Airway epithelial cell (primary cell): ENCODE results near the gene SYNRG. TPM values are rescaled to one million over a fixed set of nuclear protein-coding genes. Genes with fewer than 3 reads are reported as not detected.

Experiments used
- total RNA-seq: library from RNA; depleted of rRNA; stranded (reverse); fragments of >200 nt; gene quantifications from 2 replicates; pipeline ENCODE4 v1.2.3, GENCODE V29; 2015

Gene SYNRG, protein sequence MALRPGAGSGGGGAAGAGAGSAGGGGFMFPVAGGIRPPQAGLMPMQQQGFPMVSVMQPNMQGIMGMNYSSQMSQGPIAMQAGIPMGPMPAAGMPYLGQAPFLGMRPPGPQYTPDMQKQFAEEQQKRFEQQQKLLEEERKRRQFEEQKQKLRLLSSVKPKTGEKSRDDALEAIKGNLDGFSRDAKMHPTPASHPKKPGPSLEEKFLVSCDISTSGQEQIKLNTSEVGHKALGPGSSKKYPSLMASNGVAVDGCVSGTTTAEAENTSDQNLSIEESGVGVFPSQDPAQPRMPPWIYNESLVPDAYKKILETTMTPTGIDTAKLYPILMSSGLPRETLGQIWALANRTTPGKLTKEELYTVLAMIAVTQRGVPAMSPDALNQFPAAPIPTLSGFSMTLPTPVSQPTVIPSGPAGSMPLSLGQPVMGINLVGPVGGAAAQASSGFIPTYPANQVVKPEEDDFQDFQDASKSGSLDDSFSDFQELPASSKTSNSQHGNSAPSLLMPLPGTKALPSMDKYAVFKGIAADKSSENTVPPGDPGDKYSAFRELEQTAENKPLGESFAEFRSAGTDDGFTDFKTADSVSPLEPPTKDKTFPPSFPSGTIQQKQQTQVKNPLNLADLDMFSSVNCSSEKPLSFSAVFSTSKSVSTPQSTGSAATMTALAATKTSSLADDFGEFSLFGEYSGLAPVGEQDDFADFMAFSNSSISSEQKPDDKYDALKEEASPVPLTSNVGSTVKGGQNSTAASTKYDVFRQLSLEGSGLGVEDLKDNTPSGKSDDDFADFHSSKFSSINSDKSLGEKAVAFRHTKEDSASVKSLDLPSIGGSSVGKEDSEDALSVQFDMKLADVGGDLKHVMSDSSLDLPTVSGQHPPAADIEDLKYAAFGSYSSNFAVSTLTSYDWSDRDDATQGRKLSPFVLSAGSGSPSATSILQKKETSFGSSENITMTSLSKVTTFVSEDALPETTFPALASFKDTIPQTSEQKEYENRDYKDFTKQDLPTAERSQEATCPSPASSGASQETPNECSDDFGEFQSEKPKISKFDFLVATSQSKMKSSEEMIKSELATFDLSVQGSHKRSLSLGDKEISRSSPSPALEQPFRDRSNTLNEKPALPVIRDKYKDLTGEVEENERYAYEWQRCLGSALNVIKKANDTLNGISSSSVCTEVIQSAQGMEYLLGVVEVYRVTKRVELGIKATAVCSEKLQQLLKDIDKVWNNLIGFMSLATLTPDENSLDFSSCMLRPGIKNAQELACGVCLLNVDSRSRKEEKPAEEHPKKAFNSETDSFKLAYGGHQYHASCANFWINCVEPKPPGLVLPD (N-terminal part only)
- total RNA-seq = 7.7 and 8.8 TPM in 2 replicates

DNA sequence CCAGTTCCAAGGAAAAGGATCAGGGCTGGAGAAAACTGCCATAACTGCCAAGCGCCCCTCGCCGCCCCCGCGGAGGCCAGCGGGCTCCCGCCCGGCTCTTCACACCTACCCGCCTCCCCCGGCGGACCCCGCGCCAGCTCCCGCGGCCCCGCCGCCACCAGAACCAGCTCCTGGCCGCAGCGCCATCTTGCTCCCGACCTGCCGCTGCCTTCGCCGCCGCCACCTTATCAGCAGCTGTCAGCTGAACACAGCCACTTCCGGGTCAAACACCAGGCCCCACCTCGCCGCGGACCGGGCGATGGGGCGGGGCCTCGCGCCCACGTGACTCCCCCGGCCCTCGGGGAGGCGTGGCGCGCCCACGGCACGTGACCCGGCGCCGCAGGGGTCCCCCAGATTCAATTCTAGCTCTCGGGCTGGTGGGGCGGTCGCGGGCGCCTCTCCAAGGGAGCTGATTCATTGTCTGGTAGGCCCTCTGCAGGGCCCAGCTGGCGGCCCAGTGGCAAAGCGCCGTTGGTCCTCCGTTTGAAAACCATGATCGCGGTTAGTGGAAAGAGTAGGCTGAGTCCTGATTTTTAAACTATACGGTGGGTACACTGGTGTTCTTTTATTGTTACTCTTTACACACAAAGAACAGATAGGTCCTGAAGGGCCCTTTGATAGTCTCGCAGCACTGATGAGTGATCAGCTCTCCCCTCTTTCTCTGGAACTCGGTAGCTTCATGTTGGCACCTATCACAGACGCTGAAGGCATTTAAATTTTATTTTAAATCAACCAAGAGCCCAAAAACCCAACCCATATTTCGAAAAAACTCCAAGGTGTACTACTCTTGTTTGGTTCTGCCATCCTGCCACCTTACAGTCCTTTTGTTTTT lies at the start of gene SYNRG:
Gene SYNRG (minus strand): TSS at position 249 of the 871 bp plus-strand sequence. CDS start 63 bp downstream, at position 186.

DNA sequence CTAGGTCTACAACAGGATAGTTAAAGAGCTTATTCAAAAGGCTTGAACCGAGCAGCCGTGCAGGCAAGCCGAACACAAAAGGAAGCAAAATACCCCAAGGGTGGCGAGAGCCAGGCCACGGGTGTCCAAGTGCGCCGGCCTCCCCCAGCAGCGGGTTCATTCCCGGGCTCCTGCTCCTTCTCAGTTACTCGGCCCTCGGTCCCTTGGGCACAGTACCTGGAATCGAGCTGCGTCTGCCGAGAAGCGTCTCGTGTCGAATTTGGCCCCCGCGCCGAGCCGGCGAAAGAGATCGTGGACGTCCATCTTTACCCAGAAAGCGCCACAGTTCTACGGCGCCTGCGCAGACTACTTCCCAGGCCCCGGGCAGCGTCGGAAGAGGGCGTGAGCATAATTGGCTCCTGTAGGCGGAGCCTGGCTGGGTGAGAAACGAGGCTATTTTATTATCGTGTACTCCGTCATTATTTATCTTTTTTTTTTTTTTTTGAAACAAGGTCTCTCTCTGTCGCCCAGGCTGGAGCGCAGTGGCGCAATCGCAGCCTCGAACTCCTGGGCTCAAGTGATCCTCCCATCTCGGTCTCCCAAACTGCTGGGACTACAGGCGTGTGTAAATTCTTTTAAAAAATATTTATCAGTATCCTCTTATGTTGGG lies 34.0 kb upstream of the SYNRG start, which contains the start of gene DDX52:
Gene DDX52 (minus strand): TSS at position 329 of the 649 bp plus-strand sequence. CDS start 26 bp downstream, at position 303.

DNA sequence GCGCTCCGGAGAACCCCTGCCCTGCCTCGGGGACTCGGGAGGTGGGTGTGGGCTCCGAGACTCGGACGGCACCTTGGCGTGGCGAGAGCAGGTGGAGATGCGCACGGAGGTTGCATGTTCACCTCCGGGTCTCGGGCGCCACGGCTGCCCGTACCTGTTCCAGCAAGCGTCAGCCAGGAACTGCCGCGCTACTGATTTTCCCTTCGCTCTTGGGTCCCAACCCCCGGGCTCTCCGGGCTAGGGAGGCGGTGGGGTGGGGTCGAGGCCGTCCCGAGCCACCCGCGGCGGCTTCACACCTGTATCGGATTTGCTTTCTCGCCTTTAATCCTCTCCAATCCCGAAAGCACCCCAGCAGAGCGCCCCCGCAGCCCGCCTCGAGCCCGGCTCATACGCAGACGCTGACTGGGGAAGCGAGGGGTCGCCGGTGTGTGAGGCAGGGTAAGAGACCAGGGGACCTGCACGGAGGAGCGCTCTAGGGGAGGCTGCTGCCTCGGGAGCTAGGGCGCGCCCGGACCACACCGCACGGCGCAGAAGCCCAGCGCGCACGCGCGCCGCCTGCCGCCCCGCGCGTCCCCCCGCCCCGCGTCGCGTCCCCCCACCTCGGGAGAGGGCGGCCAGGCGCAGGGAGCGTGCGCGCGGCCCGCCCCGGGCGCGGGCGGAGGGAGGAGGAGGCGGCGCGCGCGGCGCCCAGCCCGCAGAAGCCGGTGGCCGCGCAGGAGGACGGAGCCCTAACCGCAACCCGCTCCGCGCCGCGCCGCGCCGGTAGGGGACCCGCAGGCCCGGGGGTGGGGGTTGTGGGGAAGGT lies 119.8 kb downstream of the SYNRG start, which contains the start of gene DUSP14:
Gene DUSP14 (plus strand): TSS at position 695 of the 805 bp plus-strand sequence. CDS start 22,382 bp downstream, outside the sequence.

Other genes starting within 250 kb of the SYNRG start
- gene C17orf78, start 233.4 kb downstream of the SYNRG start, total RNA-seq = not detected in 2 replicates
- 59.9 and 75.5 TPM in 2 replicates for gene ACACA, start 202.6 kb downstream of the SYNRG start, total RNA-seq
- gene TADA2A, start 202.5 kb downstream of the SYNRG start, total RNA-seq = 11.6 and 13.0 TPM in 2 replicates
- 41.1 and 49.0 TPM in 2 replicates for gene DUSP14, start 119.5 kb downstream of the SYNRG start, total RNA-seq
- gene DDX52, start 34.0 kb upstream of the SYNRG start, total RNA-seq = 15.5 and 21.2 TPM in 2 replicates
- gene HNF1B, start 135.6 kb upstream of the SYNRG start, total RNA-seq = 0.05 and 0.21 TPM in 2 replicates